Colonic mucosa (tissue), 4 donors: ENCODE data around the gene ELMO1. TPM values are rescaled to one million over a fixed set of nuclear protein-coding genes. Genes with fewer than 3 reads are reported as not detected.

ENCODE experiments used
- DNase-seq: peaks from one replicate; pipeline ENCODE4 v3.0.0-alpha.2; 2020
- H3K27ac ChIP-seq: fragments of 200-600 bp; one replicate; pipeline ENCODE4 v1.8.0; 2021
- H3K27me3 ChIP-seq: fragments of 200-600 bp; one replicate; pipeline ENCODE4 v1.8.0; 2021
- H3K36me3 ChIP-seq: fragments of 200-600 bp; one replicate; pipeline ENCODE4 v1.8.0; 2021
- H3K4me1 ChIP-seq: fragments of 200-600 bp; one replicate; pipeline ENCODE4 v1.8.0; 2021; ENCODE audit warnings: mild to moderate bottlenecking
- H3K4me3 ChIP-seq: fragments of 200-600 bp; one replicate; pipeline ENCODE4 v1.8.0; 2021
- H3K9ac ChIP-seq, 2 donors: one replicate each; pipeline ENCODE4 v1.7.0; 2013; ENCODE audit warnings: control low read depth in 2 of 2, low read depth in 2 of 2, low read length in 2 of 2
- H3K9me3 ChIP-seq: fragments of 200-600 bp; one replicate; pipeline ENCODE4 v1.8.0; 2021
- intact Hi-C: fragments of 100-400 bp; cut with DNase I; formaldehyde crosslinking; loops from one replicate; pipeline ENCODE4 v1.14.1; 2022
- total RNA-seq, 2 donors: library from RNA; stranded (reverse); fragmentation: NEBNext Ultra II Directional in 1 of 2; extraction: Animal tissue kit (Norgen Biotek cat#: 25700) in 1 of 2; gene quantifications; one replicate each; pipeline ENCODE4 v1.2.1, GENCODE V29; 2021
- TF ChIP-seq, protein P1 (sequence below): fragments of 200-600 bp; IDR thresholded peaks from one replicate; pipeline ENCODE4 v1.8.0; 2022; ENCODE audit warnings: antibody characterized with exemption, mild to moderate bottlenecking
- donor health status: healthy.
- donor health status: DM: no; HTN: no; CAD: no.
- donor health status: DM: no; HTN: no; CAD: no.

Gene ELMO1
- total RNA-seq, 2 donors from 2014 or later = 4.2 to 4.7 TPM

GRCh38 chr7:37421861-37422500, 26.7 kb downstream of the ELMO1 start:
- H3K4me1 ChIP-seq = no peaks in the 10 kb centered on the region
- TF ChIP-seq, protein P1, sequence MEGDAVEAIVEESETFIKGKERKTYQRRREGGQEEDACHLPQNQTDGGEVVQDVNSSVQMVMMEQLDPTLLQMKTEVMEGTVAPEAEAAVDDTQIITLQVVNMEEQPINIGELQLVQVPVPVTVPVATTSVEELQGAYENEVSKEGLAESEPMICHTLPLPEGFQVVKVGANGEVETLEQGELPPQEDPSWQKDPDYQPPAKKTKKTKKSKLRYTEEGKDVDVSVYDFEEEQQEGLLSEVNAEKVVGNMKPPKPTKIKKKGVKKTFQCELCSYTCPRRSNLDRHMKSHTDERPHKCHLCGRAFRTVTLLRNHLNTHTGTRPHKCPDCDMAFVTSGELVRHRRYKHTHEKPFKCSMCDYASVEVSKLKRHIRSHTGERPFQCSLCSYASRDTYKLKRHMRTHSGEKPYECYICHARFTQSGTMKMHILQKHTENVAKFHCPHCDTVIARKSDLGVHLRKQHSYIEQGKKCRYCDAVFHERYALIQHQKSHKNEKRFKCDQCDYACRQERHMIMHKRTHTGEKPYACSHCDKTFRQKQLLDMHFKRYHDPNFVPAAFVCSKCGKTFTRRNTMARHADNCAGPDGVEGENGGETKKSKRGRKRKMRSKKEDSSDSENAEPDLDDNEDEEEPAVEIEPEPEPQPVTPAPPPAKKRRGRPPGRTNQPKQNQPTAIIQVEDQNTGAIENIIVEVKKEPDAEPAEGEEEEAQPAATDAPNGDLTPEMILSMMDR = no peak
- no peaks in the 10 kb centered on the region for H3K27me3 ChIP-seq
- no peaks in the 10 kb centered on the region for H3K36me3 ChIP-seq
- no peaks in the 10 kb centered on the region for H3K9me3 ChIP-seq
- H3K4me3 ChIP-seq = no peak overlapping the region
- intact Hi-C loops = no loop called here
- H3K27ac ChIP-seq = no peak overlapping the region
- no peak for DNase-seq
- H3K9ac ChIP-seq = no peak overlapping the region

DNA sequence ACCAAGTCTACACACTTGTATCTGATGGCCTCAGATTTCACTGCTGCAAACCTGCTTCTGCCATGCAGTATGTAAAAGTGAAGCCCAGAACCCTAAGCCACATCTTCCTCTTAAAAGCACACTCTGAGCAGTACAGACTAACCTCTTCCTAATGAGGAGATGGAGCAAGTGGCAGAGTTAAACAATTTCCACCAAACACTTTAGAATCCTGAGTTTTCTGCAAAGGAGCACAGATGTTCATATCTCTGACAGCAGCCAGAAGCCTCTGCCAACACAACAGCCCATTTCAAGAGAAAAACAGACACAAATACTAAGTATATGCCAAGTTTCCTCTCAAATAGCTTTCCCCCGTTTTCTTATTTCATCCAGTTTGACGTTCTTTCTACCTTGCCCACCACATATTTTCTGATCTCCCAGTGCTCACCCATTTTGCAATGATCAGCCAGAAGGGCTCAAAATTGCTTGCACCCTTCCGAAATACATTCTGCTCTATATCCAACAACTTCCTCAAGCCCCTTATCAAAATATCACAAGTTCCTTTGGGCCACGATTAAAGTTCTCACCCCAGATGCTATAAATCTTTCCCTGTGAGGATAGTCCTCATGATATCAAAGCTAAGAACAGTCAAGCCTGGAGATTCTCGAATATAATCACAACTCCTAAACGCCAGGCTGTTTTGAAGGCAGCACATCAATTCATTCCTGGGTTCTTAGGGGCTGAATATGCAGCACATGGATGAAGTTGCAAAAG, 27.5 kb downstream of the ELMO1 start:
- Histone ChIP-seq H3K9me3 (no peaks in the 10 kb centered on the region), H3K4me1 (no peaks in the 10 kb centered on the region), H3K4me3 (no peak overlapping the region), H3K36me3 (no peaks in the 10 kb centered on the region), H3K27ac (peak overlapping the region; percentile 7), H3K27me3 (no peaks in the 10 kb centered on the region), H3K9ac (no peak overlapping the region)
- DNase-seq = no peak
- TF ChIP-seq, protein P1 = no peak
- intact Hi-C loops = no loop called here

- Histone ChIP-seq H3K9ac (no peak overlapping the region), H3K4me1 (no peaks in the 10 kb centered on the region)
- TF ChIP-seq, protein P1 = no peak
These were observed 29.2 kb downstream of the ELMO1 start for GRCh38 chr7:37419496-37419895.

DNA sequence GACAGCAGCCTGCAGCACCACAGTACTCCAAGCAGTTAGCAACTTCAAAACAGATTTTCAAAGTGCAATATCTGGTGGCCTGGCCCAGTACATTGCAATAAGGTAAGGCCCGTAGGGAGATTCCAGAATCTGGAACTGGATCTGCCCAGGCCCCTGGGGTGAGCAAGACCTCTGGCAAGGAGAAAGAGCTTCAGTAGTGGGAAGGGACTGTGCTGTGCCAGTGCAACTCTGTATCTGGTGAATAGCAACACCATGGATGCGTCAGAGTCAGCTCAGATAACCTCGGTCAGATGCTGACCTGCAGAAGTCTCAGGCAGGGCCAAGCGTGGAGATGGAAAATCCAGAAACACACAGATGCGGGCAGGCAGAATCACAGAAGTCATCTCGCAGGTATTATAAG, 30.3 kb downstream of the ELMO1 start:
- DNase-seq = no peak
- H3K9ac ChIP-seq = no peak overlapping the region
- H3K4me1 ChIP-seq = no peaks in the 10 kb centered on the region
- intact Hi-C loops = no loop called here
- no peaks in the 10 kb centered on the region for H3K36me3 ChIP-seq
- H3K27me3 ChIP-seq = no peaks in the 10 kb centered on the region
- no peak overlapping the region for H3K4me3 ChIP-seq
- TF ChIP-seq, protein P1 = no peak
- no peak overlapping the region for H3K27ac ChIP-seq
- no peaks in the 10 kb centered on the region for H3K9me3 ChIP-seq

More at GRCh38 chr7:37419496-37419895, 29.2 kb downstream of the ELMO1 start:
- no peak overlapping the region for H3K4me3 ChIP-seq
- no peaks in the 10 kb centered on the region for H3K9me3 ChIP-seq
- H3K27ac ChIP-seq = no peak overlapping the region
- H3K36me3 ChIP-seq = no peaks in the 10 kb centered on the region
- DNase-seq = no peak
- no peaks in the 10 kb centered on the region for H3K27me3 ChIP-seq
- intact Hi-C loops = no loop called here

- intact Hi-C loops = no loop called here
- Histone ChIP-seq H3K9me3 (no peaks in the 10 kb centered on the region), H3K4me1 (no peaks in the 10 kb centered on the region), H3K9ac (peak overlapping the region in 1 of 2 donors; percentile 48), H3K4me3 (no peak overlapping the region), H3K27ac (no peak overlapping the region), H3K36me3 (no peaks in the 10 kb centered on the region), H3K27me3 (no peaks in the 10 kb centered on the region)
- DNase-seq = no peak
- TF ChIP-seq, protein P1 = no peak
These were observed 31.6 kb downstream of the ELMO1 start for GRCh38 chr7:37417107-37417474.
